GM19397 (cell line): ENCODE data around the gene PGRMC1.
"Not testable (repeated sequence)": the region's sequence is repeated elsewhere in the genome, so short reads cannot be mapped to it uniquely, and the experiment has no call there.

Experiments
- ATAC-seq: cut with Tn5 transposase; IDR thresholded peaks from one replicate; pipeline ENCODE4 v1.9.1; 2021; ENCODE audit warnings: mild to moderate bottlenecking, moderate library complexity; ENCODE audit not compliant: unreplicated experiment

Gene PGRMC1

DNA sequence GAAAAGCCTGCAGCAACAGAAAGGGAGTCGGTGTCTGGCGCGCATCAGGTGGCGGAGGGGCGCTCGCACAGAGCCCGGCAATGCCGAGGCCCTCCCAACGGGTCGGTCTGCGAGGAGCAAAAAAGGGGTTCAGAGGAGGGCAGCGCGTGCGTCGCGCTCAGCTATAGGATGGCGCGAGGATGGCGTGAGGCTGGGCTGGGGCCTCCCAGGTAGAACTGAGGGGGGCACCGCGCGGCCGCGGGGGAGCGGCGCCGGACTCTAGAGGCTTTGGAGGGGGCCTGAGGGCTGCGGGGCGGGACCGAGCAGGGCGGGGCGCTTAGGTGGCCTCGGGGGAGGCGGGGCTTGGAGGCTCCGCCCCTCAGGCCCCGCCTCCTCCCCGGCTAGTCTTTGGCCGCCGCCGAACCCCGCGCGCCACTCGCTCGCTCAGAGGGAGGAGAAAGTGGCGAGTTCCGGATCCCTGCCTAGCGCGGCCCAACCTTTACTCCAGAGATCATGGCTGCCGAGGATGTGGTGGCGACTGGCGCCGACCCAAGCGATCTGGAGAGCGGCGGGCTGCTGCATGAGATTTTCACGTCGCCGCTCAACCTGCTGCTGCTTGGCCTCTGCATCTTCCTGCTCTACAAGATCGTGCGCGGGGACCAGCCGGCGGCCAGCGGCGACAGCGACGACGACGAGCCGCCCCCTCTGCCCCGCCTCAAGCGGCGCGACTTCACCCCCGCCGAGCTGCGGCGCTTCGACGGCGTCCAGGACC is at the start of gene PGRMC1:
Gene PGRMC1, plus strand, starts transcription at position 414 of the 751 bp plus-strand sequence. Its CDS starts 79 bp downstream, at position 493.
- ATAC-seq = peak; percentile 94

DNA sequence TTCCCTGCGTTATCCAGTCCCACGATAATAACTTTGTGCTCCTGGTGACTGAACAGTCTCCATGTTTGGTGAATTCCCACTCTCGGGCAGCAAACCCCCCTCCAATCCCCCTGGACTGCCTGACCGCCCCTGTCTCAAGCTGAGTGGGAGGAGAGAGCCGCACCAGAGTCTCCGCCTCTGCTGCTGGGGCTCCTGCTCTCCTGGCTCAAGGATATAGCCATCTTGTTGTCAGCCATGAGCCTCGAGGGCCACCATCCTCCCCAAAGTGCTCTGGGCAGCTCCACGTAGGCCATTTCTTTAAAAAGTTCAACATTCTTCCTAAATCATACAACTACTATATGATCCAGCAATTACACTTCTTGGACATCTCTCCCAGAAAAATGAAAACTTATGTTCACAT is 49.3 kb upstream of the PGRMC1 start:
- no peak for ATAC-seq

DNA sequence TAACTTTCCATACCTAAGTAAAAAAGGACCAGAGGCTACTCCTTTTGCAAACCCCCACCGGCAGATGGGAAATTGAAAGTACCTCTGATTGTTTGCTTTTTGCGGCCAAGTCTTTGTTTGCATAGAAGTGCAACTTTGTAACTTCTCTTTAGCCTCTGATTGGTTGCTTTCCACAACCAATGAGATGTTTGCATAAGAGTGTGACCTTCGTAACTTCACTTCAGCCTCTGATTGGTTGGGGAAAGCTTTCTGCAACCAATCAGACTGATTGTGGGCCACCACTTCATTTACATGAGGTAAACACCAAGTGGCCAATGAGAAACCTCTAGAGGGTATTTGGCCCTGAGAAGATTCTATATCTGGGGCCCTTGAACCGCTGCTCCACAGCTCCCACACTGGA is 48.8 kb upstream of the PGRMC1 start:
- ATAC-seq = no peak

DNA sequence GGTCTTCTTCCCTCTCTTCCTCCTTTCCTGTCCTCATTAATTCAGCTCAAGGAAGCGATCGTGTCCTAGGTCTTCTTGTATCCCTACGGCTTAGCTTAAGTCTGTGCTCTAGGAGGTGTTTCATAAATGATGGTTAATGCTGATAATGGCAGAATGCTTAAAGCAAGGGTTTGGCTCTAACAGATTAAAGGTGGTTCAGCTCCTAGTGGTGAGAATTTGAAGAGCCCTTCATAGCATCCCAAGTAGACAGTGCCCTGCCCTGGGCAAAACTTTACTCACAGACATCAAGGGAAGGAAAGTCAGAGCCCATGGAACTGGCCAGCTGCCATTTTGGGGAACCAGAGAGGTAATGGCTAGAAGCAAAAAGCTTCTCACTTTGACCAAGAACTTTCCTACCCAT is 47.0 kb upstream of the PGRMC1 start:
- ATAC-seq = no peak

DNA sequence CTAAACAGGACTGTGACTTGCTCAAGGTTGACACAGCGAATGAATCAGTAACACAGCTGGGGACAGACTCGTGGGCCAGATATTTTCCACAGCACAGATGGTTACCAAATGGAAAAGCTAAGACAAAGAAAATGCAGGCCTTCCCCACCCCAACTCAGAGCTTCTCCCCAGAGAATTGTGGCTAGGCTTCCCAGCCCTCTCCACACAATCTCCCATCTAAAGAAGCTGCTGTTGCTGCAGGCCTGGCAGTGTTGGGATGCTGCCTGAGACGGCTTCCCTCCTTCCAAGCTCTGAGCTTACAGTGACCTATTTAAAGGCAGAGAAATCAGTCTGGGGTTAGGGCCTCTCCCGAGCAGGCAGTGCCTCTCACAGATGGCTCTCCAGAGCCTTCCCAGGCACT is 46.5 kb upstream of the PGRMC1 start:
- ATAC-seq = no peak

DNA sequence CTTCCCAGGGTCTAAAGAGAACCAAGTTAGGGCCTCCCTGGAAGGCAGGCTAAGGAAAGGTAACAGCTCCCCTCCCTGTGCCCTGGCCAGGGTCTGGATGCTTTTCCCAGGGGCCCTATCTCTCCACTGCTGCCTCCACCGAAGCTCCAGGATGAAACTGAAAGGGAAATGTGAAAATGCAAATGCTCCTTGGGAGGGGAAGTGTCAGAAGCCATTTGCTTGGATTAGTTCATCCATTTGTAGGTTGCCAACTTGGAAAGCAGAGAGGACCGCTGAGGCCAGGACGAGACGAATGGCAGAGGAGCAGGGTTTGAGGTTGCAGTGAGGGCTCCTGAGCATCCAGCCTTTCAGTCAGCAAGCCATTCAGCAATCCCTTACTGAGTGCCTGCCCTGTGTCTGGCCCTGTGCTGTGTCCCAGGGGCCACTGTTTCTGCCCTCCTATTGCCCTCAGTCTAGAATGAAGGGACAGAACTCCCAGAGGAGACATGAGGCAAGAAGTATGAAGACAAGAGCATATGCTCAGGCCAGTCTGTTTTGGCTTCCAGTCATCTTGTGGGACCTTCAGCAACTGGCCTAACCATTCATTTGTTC is 45.9 kb upstream of the PGRMC1 start:
- no peak for ATAC-seq

DNA sequence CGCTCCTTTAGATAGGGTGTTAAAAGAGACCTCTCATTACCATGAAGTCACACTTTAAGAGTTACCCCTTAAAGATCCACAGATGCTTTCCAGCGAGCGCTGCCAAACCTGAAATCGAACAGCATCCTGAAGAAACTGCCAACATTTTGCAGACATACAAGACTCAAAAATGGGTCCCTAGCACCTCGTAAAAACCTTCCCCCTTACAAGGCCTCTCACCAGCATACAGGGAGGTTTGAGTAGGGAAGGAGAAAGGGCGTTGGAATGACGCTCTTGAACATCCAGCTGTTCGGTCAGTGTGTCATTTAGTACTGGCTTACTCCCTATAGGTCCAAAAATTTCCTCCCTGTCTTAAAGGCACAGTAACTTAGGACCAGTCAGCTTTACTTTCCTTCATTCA is 45.3 kb upstream of the PGRMC1 start:
- ATAC-seq = no peak

DNA sequence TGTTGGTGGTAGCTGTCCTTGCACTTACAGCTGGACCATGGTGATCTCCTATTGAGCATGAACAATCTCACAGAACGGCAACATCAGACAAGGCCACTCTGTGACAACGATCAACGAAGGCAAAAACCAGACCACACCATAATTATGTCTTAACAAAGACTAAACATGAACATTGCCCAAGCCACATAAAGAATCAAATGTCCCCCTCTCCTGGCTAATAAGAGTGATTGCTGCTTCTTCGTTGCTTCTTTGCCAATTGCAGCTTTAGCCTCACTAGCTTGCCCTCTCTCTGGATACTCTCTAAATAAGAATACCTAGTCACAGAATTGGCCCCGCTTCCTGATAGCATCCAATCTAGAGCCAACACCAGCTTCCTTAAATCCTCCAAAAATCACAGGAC is 41.5 kb upstream of the PGRMC1 start:
- ATAC-seq = no peak

DNA sequence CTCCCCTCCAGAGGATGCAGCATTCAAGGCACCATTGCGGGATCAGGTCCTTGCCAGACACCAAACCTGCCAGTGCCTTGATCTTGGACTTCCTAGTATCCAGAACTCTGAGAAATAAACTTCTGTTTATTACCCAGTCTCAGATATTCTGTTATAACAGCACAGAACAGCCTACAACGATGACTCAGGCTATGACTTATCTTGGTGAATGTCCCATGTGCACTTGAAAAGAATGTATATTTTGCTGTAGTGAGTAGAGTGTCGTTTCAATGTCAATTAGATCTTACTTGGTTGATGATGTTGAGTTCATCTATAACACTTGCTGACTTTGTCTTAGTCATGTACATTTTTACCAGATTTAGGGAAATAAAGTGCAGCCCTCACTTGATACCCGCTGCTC is 34.5 kb upstream of the PGRMC1 start:
- no peak for ATAC-seq

DNA sequence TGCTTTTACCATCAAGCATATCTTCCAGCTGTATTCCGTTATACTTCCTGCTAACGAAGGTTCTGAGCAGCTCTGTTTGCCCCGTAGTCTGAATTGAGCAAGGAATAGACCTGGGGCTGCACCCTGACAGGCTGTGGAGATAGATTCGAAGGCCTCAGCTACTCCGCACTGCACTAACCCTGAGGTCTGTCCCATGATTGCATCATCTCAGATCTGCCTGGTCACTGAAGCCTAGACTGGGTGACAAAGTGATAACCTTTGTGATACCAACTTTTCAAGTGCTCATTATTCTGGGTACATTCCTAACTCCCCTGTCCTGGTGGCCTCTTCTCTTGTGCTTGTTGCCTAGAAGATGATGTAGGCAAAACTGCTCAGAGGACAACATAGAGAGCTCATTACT is 29.9 kb upstream of the PGRMC1 start:
- ATAC-seq = no peak

DNA sequence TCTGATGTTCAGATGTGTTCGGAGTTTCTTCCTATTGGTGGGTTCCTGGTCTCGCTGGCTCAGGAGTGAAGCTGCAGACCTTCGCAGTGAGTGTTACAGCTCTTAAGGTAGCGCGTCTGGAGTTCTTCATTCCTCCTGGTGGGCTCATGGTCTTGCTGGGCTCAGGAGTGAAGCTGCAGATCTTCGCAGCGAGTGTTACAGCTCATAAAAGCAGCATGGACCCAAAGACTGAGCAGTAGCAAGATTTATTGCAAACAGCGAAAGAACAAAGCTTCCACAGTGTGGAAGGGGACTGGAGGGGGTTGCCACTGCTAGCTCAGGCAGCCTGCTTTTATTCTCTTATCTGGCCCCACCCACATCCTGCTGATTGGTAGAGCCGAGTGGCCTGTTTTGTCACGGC is 28.6 kb upstream of the PGRMC1 start:
- not testable (repeated sequence) for ATAC-seq

DNA sequence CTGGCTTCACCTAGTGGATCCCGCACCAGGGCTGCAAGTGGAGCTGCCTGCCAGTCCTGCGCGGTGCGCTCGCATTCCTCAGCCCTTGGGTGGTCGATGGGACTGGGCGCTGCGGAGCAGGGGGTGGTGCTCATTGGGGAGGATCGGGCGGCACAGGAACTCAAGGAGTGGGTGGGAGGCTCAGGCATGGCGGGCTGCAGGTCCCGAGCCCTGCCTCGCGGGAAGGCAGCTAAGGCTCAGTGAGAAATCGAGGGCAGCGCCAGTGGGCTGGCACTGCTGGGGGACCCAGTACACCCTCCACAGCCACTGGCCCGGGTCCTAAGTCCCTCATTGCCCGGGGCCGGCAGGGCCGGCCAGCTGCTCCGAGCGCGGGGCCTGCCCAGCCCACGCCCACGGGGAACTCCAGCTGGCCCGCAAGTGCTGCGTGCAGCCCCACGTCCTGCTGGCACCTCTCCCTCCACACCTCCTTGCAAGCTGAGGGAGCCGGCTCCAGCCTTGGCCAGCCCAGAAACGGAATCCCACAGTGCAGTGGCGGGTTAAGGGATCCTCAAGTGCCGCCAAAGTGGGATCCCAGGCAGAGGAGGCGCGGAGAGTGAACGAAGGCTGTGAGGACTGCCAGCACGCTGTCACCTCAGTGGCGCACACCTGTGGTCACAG is 27.6 kb upstream of the PGRMC1 start:
- ATAC-seq = no peak

DNA sequence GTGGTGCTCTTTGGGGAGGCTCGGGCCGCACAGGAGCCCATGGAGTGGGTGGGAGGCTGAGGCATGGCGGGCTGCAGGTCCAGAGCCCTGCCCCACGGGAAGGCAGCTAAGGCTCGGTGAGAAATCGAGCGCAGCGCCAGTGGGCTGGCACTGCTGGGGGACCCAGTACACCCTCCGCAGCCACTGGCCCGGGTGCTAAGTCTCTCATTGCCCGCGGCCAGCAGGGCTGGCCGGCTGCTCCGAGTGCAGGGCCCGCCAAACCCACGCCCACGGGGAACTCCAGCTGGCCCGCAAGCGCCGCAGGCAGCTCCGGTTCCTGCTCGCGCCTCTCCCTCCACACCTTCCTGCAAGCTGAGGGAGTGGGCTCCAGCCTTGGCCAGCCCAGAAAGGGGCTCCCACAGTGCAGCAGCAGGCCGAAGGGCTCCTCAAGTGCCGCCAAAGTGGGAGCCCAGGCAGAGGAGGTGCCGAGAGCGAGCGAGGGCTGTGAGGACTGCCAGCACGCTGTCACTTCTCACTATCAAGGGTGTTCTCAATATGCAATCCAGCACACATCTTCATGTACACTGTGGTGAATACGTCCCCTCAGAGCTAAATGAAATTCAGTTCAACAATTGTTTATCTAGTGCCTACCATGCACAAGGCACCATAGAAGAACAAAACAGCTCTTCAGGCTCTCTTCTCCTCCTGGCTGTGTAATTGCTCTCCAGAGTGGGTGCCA is 25.0 kb upstream of the PGRMC1 start:
- ATAC-seq = not testable (repeated sequence)

DNA sequence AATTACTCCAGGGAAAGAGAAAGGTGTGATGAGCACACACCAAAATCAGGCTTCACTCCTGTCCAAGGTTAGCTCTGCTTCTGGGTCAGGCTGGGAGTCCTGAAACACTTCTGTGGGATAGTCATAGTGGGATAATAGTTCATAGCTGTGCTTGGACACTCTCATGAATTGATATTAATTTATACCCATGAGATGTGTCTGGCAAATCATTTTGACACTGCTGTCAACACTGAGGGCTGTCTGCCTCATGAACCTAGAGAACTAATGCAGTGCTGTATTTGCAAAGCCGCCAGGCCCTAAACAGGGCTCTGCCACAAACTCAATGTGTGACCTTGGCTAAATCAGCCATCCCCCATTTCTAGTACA is 24.5 kb upstream of the PGRMC1 start:
- no peak for ATAC-seq

DNA sequence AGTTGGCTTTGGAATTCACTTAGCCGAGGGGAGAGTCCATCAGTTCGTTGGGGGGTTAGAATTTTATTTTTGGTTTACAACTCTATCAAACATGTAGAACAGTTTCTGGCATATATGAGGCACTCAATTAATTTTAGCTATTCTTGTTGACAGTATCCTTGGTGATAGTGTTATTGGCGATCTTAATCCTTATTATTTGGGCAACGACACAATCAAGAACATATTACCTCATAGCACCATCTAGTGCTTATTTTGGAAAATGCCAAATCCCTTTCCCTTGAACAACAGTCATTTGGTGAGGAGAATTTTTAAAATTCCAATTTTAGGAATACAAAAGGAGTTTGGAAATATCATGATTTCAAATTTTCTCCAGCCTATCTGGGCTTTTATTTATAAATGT is 17.9 kb upstream of the PGRMC1 start:
- ATAC-seq = no peak

DNA sequence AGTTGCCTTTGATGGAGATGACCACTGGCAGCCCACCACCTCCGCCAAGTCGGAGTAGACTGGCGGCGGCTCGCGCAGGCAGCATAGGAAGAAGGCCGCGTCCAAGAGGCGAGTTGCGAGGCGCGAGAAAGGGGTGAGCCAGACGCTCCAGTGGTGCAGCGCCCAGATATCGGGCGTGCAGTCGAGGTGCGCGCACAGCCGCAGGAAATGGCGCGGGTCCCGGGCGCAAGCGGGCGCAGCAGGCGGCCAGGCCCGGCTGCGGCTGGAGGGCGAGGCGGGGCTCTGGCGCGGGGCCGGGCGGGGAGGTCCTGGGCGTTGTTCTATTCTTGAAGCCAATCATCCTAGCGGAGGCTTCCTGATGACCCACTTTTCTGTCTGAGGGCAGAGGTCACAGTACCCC is 13.2 kb upstream of the PGRMC1 start:
- no peak for ATAC-seq

DNA sequence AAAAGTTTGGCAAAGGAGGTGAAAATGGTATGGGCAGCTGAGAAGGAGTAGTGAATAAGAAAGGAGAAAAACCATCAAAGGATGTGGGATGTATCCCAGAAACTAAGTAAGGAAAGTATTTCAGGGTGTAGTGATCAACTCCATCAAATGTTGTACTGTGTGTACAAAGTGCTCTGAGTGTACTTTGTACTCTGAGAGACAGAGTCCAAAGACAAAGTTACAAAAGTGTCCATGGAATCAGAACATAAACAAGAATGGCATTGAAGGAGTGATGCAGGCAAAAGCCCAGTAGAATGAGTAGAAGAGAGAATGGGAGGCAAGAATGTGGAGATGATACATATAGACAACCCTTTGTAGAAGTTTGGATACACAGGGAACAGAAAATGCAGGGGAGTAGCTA is 12.3 kb upstream of the PGRMC1 start:
- ATAC-seq = no peak

DNA sequence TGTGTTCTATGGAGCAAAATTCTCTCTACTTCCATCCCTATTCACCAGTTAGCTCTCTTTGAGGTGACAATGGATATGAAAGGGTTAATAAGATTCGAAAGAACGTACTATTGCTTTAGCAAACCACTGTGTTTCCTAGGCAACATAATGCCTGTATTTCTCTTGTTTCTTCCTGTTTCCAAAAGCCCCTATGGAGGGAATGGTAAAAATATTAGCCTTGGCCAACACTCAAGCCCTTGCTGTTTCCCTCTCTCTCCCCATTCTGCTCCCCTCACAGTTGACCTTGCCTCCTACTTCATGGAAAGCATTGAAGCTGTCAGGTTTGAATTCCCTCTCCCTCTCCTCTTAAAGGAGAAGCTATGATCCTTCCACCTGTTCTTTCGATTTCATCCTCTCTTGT is 9.6 kb upstream of the PGRMC1 start:
- ATAC-seq = no peak

DNA sequence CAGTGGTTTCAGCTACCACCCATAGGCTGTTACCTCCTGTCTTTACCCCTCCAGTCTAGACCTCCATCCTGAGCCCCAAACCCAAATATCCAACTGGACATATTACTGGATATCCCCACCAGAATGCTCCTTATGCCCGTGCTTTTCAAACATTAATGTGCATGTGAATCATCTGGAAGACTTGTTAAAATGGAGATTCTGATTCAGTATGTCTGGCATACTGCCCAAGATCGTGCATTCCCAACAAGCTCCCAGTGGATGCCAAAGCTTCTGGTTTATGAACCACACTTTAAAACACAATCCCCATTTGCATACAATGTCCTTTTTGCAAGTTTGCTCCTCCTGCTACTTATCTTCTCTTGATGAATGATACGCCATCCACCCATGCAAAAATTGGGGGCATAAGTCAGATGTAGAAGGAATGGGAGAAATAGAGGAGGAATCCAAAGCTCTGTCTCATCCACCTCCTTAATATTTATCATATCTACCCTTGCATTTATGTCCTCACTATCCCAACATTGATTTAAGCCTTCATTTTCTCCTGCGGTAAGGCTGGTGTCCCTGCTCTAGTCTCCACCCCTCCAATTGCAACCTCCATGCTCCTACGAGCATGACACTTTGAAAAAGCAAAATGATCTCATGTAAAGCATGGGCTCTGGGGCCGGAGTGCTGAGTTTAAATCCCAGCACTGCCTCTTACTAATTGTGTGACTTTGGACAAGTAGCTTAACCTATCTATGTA is 7.4 kb upstream of the PGRMC1 start:
- ATAC-seq = no peak

DNA sequence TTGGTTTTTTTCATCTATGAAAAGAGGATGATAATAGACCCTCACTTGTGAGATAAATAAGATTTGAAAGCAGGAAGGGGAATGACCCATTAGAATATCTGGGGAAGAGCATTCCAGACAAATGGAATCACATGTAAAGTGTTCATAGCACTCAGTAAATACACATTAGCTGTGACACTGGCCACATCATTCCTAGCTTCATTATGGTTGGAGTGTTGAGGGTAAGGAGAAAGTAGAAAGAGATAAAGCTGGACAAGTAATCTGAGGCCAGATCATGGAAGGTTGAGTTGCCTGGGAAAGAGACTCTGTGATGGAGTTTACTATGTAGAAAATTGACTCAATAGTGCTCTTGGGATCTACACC is 6.9 kb upstream of the PGRMC1 start:
- ATAC-seq = no peak

DNA sequence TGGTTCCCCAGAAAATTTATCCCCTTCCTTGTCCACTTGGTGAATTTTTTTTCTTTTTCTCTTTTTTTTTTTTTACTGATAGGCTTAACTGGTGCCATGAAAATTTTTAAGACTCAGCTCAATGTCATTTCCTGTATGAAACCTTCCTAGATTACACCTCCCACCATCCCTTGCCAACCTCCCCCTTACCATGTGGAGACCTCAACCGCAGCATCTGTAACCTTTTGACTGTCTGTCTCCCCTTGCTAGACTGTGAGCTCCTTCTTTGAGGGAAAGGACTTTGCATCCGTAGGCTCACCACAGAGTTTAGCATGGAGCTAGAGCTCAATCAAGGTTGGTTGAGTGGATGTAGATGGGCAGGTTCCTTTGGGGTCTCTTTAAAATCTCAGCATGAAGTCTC is 5.2 kb upstream of the PGRMC1 start:
- no peak for ATAC-seq
